ENCODE results near the gene NHSL2.

NHSL2 gene

GRCh38 chrX:72020788-72021187, 110.1 kb downstream of the NHSL2 start:
- DNase-seq, result no peak

GRCh38 chrX:72021975-72022374, 111.3 kb downstream of the NHSL2 start:
- no peak for DNase-seq

GRCh38 chrX:72023071-72023470, 112.4 kb downstream of the NHSL2 start:
- DNase-seq, result no peak

GRCh38 chrX:72025236-72025770, 114.7 kb downstream of the NHSL2 start:
- DNase-seq, result no peak

GRCh38 chrX:72026341-72027023, 115.8 kb downstream of the NHSL2 start:
- no peak for DNase-seq

GRCh38 chrX:72027024-72027913, 116.6 kb downstream of the NHSL2 start:
- no peak for DNase-seq

- DNase-seq, result no peak
Measured at GRCh38 chrX:72027914-72028307, 117.3 kb downstream of the NHSL2 start.

- DNase-seq, result no peak
Measured at GRCh38 chrX:72028701-72029470, 118.2 kb downstream of the NHSL2 start.

GRCh38 chrX:72029483-72030411, 119.1 kb downstream of the NHSL2 start:
- no peak for DNase-seq

GRCh38 chrX:72030431-72030830, 119.8 kb downstream of the NHSL2 start:
- no peak for DNase-seq

GRCh38 chrX:72031118-72031517, 120.5 kb downstream of the NHSL2 start:
- DNase-seq, result no peak

- DNase-seq, result no peak
Measured at GRCh38 chrX:72031634-72032033, 121.0 kb downstream of the NHSL2 start.

- DNase-seq, result no peak
Measured at GRCh38 chrX:72037601-72038000, 127.0 kb downstream of the NHSL2 start.

GRCh38 chrX:72038016-72038415, 127.4 kb downstream of the NHSL2 start:
- DNase-seq, result no peak

GRCh38 chrX:72038868-72039267, 128.2 kb downstream of the NHSL2 start:
- no peak for DNase-seq

- no peak for DNase-seq
Measured at GRCh38 chrX:72040506-72040905, 129.9 kb downstream of the NHSL2 start.

GRCh38 chrX:72041176-72041575, 130.5 kb downstream of the NHSL2 start:
- DNase-seq, result no peak

GRCh38 chrX:72041871-72042851, 131.5 kb downstream of the NHSL2 start:
- DNase-seq, result no peak

GRCh38 chrX:72042852-72043248, 132.2 kb downstream of the NHSL2 start:
- DNase-seq, result no peak

GRCh38 chrX:72043636-72044035, 133.0 kb downstream of the NHSL2 start:
- no peak for DNase-seq

GRCh38 chrX:72045141-72045540, 134.5 kb downstream of the NHSL2 start:
- no peak for DNase-seq
